Measurements from ENCODE around the gene FUCA1. TPM values are rescaled to one million over a fixed set of nuclear protein-coding genes. Genes with fewer than 3 reads are reported as not detected.
"Not testable (repeated sequence)": the region's sequence is repeated elsewhere in the genome, so short reads cannot be mapped to it uniquely, and the experiment has no call there.

FUCA1 gene
- total RNA-seq, result 72.3 TPM

- DNase-seq (ENCODE audit: low spot score), result peak; percentile 96
These were observed at the start of gene FUCA1 for GRCh38 chr1:23867895-23868556. TSS of gene FUCA1 (minus strand) at chr1:23868290. CDS start at chr1:23868286, 4 bp downstream.

- DNase-seq (ENCODE audit: low spot score), result peak; percentile 77
These were observed 48.4 kb upstream of the FUCA1 start for GRCh38 chr1:23916209-23917131.

DNA sequence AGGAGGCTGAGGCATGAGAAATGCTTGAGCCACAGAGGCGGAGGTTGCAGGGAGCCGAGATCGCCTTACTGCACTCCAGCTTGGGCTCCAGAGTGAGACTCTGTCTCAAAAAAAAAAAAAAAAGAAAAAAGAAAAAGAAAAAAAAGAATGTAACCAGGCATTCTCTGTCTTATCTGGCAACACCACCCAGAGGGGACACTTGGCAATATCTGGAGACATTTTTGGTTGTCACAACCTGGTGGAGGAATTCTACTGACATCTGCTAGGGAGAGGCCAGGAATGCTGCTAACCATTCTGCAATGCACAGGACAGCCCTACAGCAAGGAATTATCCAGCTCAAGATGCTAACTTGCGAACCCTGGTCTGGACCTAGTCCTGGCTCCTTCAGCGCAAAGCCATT, 47.4 kb upstream of the FUCA1 start:
- no peak for DNase-seq (ENCODE audit: low spot score)

DNA sequence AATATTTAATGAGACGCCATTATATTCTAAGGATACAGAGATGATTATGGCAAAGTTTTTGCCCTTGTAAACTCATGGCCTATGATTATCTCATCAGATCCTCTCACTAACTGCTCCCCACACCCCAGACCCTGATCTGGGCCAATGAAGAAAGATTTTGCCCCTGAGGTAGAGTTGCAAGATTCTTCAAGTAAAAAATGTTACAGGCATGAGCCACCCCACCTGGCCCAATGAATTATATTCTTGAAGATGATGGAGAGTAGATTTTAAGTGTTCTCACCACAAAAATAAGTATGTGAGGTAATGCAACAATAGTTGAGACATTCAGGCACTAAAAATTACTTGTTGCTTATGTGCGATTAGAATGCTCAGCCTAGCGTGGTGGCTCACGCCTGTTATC, 46.8 kb upstream of the FUCA1 start:
- no peak for DNase-seq (ENCODE audit: low spot score)

DNA sequence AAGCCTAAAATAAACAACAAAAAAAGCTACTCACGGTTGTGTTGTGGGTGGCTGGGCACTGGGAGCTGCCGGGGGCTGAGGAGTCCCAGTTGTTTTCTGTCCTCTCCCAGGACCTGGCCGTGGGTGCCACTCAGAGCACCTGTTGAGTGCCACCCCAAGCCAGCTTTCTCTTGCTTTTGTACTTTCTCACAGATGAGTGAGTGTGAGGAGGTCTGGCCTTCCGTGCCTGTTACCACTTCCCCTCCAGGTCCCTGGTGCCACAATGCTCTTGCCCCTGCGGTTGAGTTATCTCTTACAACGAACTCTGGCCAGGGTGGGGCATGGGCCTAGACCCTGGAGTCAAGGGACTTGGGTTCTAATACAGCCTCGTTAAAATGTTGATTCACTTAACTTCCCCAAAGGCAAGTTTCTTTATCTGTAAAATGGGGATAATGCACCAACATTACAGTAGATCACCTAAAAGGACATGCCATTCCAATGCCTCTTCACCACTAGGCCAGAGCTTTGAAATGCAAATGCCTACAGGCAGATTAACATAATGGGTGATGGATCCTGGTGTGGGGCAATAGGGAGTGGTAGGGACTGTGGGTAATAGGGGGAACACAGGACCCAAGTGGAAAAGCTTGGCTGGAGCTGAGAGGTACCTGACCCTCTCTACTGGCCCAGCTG, 45.3 kb upstream of the FUCA1 start, which contains the start of gene CNR2:
CNR2 (minus strand) TSS at position 151 of the 669 bp plus-strand sequence. CDS start 37,745 bp downstream, outside the sequence.
- DNase-seq (ENCODE audit: low spot score), result no peak

DNA sequence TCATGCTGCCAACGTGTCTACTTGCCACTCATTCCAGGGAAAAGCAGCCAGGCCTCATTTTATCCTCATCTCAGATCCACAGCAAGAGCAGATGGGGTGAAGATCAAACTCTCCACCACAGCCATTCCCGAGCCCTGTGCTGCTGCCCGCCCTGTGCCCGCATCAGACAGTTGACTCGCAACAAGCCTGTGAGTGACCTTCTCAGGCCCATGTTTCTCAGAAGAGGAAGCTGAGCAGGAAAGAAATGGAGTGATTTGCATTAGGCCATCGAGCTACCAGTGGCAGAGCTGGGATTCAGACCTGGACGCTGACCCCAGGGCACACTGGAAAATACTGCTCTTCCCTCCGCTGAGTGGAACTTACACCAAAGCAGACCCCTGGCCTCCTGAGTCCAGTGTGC, 43.8 kb upstream of the FUCA1 start:
- DNase-seq (ENCODE audit: low spot score), result no peak

GRCh38 chr1:23910553-23911246, 42.6 kb upstream of the FUCA1 start:
- no peak for DNase-seq (ENCODE audit: low spot score)

DNA sequence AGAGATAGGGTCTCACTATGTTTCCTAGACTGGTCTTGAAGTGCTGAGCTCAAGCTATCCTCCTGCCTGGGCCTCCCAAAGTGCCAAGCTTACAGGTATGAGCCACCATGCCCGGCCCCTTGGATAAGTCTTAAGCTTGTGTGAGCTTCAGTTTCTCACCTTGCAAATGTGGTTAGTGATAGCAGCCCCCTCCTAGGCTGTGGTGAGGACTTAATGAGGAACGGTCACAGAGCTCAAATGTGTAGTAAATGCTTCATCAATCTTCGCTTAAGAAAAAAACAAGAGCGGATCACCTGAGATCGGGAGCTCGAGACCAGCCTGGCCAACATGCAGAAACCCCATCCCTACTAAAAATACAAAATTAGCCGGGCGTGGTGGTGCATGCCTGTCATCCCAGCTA, 42.1 kb upstream of the FUCA1 start:
- DNase-seq (ENCODE audit: low spot score), result no peak

DNA sequence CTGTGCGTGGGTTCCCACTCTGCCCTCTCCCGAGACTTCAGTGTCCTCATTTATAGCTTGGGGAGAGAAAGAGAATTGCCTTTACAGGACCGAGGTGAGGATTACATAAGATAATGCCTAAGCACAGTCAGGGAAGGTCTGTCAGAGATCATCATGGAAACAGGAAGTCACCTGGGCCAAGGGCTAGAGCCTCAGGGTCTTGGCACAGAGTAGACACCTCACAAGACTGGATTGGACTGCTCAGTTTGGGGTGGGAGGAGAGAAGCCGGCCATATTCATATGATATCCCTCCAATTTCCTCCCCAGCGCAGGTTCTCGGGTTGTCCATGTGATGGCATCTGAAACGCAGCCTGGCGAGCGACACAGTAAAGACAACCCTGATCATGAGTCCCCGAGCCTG, 41.3 kb upstream of the FUCA1 start:
- DNase-seq (ENCODE audit: low spot score), result no peak

GRCh38 chr1:23908453-23909341, 40.6 kb upstream of the FUCA1 start:
- no peak for DNase-seq (ENCODE audit: low spot score)

DNA sequence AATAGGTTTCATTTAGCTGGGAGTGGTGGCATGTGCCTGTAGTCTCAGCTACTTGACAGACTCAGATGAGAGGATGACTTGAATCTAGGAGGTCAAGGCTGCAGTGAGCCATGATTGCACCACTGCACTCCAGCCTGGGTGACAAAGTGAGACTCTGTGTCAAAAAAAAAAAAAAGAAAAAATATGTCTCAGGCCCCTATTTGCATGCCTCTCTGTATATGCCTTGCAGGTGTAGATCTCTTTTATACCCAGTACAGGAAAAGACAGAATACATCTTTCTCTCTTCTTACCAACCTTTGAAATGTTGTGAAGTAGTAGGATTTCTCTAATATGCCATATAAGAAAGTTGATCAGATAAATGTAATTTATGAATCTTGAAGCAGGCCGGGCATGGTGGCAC, 38.6 kb upstream of the FUCA1 start:
- DNase-seq (ENCODE audit: low spot score), result no peak

GRCh38 chr1:23905461-23906025, 37.5 kb upstream of the FUCA1 start:
- no peak for DNase-seq (ENCODE audit: low spot score)

DNA sequence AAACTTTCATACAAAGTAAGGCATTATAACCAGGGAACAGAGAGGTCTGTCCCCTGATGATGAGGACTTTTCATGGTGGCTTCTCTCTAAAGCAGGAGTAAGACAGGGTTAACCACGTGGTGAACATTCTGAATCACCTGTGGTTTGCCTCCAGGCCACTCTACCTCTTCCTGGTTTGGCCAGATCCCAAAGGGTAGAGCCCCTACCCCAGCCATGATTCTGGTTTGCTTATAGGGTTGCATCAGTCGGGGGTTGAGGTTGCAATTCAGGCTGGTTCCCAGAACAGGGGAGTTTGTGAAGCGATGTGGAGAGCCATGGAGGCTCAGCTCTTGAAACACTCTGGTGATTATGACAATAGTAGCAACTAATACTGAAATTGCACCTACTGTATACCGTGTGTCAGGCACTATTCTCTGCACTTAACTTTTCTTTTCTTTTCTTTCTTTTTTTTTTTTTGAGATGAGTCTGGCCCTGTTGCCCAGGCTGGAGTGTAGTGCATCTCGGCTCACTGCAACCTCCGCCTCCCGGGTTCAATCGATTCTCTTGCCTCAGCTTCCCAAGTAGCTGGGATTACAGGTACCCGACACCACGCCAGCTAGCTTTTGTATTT, 36.8 kb upstream of the FUCA1 start:
- no peak for DNase-seq (ENCODE audit: low spot score)

DNA sequence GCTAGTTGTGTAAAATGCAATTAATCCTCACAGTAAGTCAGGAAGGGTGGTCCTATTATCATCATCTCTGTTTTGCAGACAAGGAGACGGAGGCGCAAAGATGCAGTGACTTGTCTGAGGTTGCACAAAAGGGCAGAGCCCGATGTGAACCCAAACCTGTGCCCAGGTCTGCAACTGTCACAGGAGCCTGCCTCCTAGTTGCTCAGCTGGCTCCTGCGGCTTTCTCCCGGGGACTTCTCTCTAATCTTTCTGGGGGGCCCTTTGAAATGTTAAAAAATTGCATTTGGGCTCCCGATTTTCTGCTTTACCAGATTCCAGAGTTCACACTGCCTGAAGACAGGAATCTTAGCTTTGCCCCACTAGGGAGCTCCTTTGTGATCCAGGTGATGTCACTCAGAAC, 35.7 kb upstream of the FUCA1 start:
- DNase-seq (ENCODE audit: low spot score), result no peak

DNA sequence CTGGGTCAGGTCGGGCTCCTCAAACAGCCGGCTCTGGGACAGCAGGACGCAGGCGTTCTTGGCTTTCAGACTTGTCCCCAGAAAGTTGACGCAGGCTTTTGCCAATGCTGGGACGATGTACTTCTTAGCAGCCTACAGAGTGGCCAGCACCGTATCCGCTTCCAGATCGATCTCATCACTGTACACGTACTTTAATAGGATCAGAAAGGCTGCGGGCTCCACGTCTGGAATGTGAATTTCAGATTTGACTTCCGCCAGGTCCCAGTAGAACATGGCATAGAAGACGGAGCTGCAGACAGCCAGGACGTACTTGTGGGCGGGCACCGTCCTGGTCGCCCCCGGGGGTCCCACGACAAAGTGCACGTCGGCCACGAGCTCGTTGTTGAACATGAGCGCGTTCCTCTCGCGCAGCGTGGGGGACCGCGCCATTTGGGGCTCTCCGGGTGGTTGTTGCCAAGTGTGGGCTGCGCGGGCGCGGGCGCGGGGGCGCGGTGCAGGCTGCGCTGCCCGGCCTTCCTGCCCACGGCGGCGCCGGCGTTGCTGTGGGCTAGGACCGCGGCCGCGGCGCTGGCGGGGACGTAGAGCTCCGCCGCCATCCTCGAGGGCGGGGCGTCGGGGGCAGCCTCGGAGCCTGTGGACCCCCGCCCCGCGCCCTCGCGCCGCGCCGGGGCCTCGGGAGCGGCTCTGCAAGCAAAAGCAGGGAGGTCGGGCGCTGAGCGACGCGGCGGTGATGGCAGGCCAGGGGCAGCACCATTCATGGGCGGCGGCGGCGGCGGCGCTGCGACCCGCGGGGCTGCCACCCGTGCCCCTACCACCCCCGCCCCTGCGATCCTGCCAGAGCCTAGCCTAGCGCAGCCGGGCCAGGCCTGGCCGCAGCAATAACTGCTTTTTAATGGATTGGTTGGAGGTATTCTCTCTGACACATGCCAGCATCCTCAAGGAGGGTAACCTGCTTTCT, 34.5 kb upstream of the FUCA1 start:
- no peak for DNase-seq (ENCODE audit: low spot score)

GRCh38 chr1:23900017-23900416, 31.9 kb upstream of the FUCA1 start:
- not testable (repeated sequence) for DNase-seq (ENCODE audit: low spot score)

DNA sequence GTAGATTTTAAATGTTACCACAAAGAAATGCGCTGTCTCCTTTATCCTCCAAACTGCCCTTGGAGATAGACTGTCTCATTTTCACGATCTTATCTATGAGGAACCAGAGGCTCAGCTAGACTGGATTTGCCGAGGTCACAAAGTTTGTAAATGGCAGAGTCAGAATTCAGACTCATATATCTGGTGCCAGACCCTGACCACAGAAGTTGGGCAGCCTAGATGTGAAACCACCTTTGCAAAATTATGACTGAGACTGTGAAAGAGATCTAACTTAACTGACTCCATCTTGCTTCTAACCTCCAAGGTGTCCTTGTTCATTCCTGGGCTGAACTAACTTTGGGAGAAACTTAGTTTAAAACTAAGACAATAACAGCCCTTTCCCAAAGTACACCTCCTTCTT, 31.0 kb upstream of the FUCA1 start:
- DNase-seq (ENCODE audit: low spot score), result no peak

- no peak for DNase-seq (ENCODE audit: low spot score)
These were observed 29.0 kb upstream of the FUCA1 start for GRCh38 chr1:23897083-23897482.

GRCh38 chr1:23896491-23896890, 28.4 kb upstream of the FUCA1 start:
- DNase-seq (ENCODE audit: low spot score), result no peak

Measured in ureter (tissue), 1 donor.